H1 (cell line): ENCODE data around the gene C19orf85. TPM values are rescaled to one million over a fixed set of nuclear protein-coding genes. Genes with fewer than 3 reads are reported as not detected.

ENCODE experiments used
- CTCF ChIA-PET: fragments of 300-600 bp; sonication (Branson Sonifier 250); formaldehyde crosslinking; loops from one replicate; lab custom pipeline; 2021; ENCODE audit not compliant: partially characterized antibody; lab: Charles Lee
- POLR2A ChIA-PET: fragments of 300-600 bp; sonication (Branson Sonifier 250); formaldehyde crosslinking; loops from one replicate; lab custom pipeline; 2021; ENCODE audit warnings: inconsistent platforms; ENCODE audit not compliant: partially characterized antibody; lab: Charles Lee
- DNase-seq, 2 experiments: peaks; one replicate each; pipeline versions ENCODE4 v3.0.0 to v3.0.0-alpha.2; 2010 to 2022; ENCODE audit warnings: low spot score in 2 of 2, low read depth in 1 of 2, mixed read lengths in 1 of 2
- FAIRE-seq: peaks from 2 replicates; lab custom pipeline; 2011; peaks lifted over from hg19 to GRCh38; lab: Jason Lieb, UNC
- H2AFZ ChIP-seq: 2 replicates; pipeline ENCODE4 v1.8.1; 2012; ENCODE audit warnings: low read length, inconsistent platforms
- H2AK5ac ChIP-seq: 2 replicates; pipeline ENCODE4 v1.6.1; 2013; ENCODE audit warnings: low read depth, low read length
- H2BK120ac ChIP-seq: replicated peaks from 2 replicates; pipeline ENCODE3; 2013; ENCODE audit warnings: low read depth, low read length, inconsistent platforms
- H2BK12ac ChIP-seq: 2 replicates; pipeline ENCODE4 v1.6.1; 2013; ENCODE audit warnings: low read depth, low read length
- H2BK15ac ChIP-seq: 2 replicates; pipeline ENCODE4 v1.6.1; 2013; ENCODE audit warnings: low read length
- H2BK20ac ChIP-seq: 2 replicates; pipeline ENCODE4 v1.6.1; 2013; ENCODE audit warnings: low read length
- H2BK5ac ChIP-seq: 2 replicates; pipeline ENCODE4 v1.6.1; 2013; ENCODE audit warnings: low read depth, low read length
- H3K14ac ChIP-seq: 2 replicates; pipeline ENCODE4 v1.6.1; 2013; ENCODE audit warnings: inconsistent platforms; ENCODE audit not compliant: insufficient read length
- H3K18ac ChIP-seq: 2 replicates; pipeline ENCODE4 v1.6.1; 2013; ENCODE audit warnings: low read length; ENCODE audit errors: extremely low read depth
- H3K23ac ChIP-seq: 2 replicates; pipeline ENCODE4 v1.6.1; 2013; ENCODE audit warnings: inconsistent platforms; ENCODE audit not compliant: insufficient read length
- H3K23me2 ChIP-seq: 2 replicates; pipeline ENCODE4 v1.6.1; 2013; ENCODE audit warnings: low read depth, low read length
- H3K27ac ChIP-seq: 2 replicates; pipeline ENCODE4 v1.6.1; 2011; ENCODE audit warnings: low read depth, low read length, inconsistent platforms
- H3K27me3 ChIP-seq, 4 experiments: replicated peaks in 1 of 4; 1 replicate in 1 of 4; 2 replicates in 3 of 4; pipeline versions ENCODE4 v1.6.1 to v1.8.1; 2011 to 2013; ENCODE audit warnings: low read length in 3 of 4, mild to moderate bottlenecking in 3 of 4, inconsistent platforms in 2 of 4, mixed read lengths in 2 of 4, moderate library complexity in 1 of 4; ENCODE audit not compliant: control insufficient read depth in 3 of 4, insufficient read depth in 3 of 4; ENCODE audit errors: extremely low read depth in 1 of 4
- H3K36me3 ChIP-seq, 4 experiments: 2 replicates each; pipeline versions ENCODE4 v1.6.1 to v1.8.1; 2011 to 2013; ENCODE audit warnings: mild to moderate bottlenecking in 4 of 4, low read length in 3 of 4, moderate library complexity in 2 of 4, control low read depth in 1 of 4, inconsistent platforms in 1 of 4; ENCODE audit not compliant: insufficient read depth in 4 of 4, control insufficient read depth in 2 of 4
- H3K4ac ChIP-seq: replicated peaks from 2 replicates; pipeline ENCODE3; 2013; ENCODE audit warnings: low read length, low read depth, mixed read lengths, inconsistent platforms; ENCODE audit not compliant: insufficient read length
- H3K4me1 ChIP-seq, 4 experiments: replicated peaks in 1 of 4; 1 replicate in 1 of 4; 2 replicates in 3 of 4; pipeline versions ENCODE4 v1.6.1 to v1.8.1; 2011 to 2013; ENCODE audit warnings: low read length in 3 of 4, inconsistent platforms in 2 of 4, mixed read lengths in 1 of 4; ENCODE audit not compliant: insufficient read depth in 4 of 4, control insufficient read depth in 3 of 4
- H3K4me2 ChIP-seq, 2 experiments: 2 replicates each; pipeline versions ENCODE4 v1.6.1 to v1.8.1; 2011 to 2013; ENCODE audit warnings: low read depth in 2 of 2, low read length in 2 of 2, control low read depth in 1 of 2, inconsistent platforms in 1 of 2, mild to moderate bottlenecking in 1 of 2; ENCODE audit not compliant: insufficient read depth in 1 of 2
- H3K4me3 ChIP-seq, 4 experiments: fragments of 200-600, 300-600 bp in 1 of 4; sonication (generic), shearing (Covaris generic), sonication (Bioruptor Twin) in 1 of 4; 2 replicates each; pipeline versions ENCODE4 v1.5.1 to v1.8.1; 2011 to 2016; ENCODE audit warnings: low read length in 4 of 4, low read depth in 3 of 4, control low read depth in 2 of 4, inconsistent platforms in 2 of 4, mild to moderate bottlenecking in 2 of 4, mixed read lengths in 1 of 4, moderate library complexity in 1 of 4; ENCODE audit not compliant: insufficient read depth in 2 of 4; ENCODE audit errors: extremely low read depth in 1 of 4
- H3K56ac ChIP-seq: replicated peaks from 2 replicates; pipeline ENCODE3; 2013; ENCODE audit warnings: low read depth, mild to moderate bottlenecking, mixed read lengths, low read length, inconsistent platforms; ENCODE audit not compliant: insufficient read length
- H3K79me1 ChIP-seq: 2 replicates; pipeline ENCODE4 v1.6.1; 2013; ENCODE audit warnings: low read depth, low read length, control low read depth
- H3K79me2 ChIP-seq, 2 experiments: 2 replicates each; pipeline versions ENCODE4 v1.6.1 to v1.8.1; 2012 to 2013; ENCODE audit warnings: low read length in 2 of 2, mild to moderate bottlenecking in 2 of 2, inconsistent platforms in 1 of 2; ENCODE audit not compliant: insufficient read depth in 2 of 2, control insufficient read depth in 1 of 2
- H3K9ac ChIP-seq, 4 experiments: replicated peaks in 1 of 4; 1 replicate in 1 of 4; 2 replicates in 3 of 4; pipeline versions ENCODE4 v1.6.1 to v1.8.1; 2011 to 2013; ENCODE audit warnings: low read depth in 3 of 4, low read length in 3 of 4, control low read depth in 2 of 4, mild to moderate bottlenecking in 2 of 4, moderate library complexity in 2 of 4, inconsistent platforms in 1 of 4; ENCODE audit errors: extremely low read depth in 1 of 4
- H3K9me3 ChIP-seq, 2 experiments: 2 replicates each; pipeline versions ENCODE4 v1.6.1 to v1.8.1; 2012 to 2013; ENCODE audit warnings: mild to moderate bottlenecking in 2 of 2, moderate library complexity in 2 of 2, control low read depth in 1 of 2, inconsistent platforms in 1 of 2, low read depth in 1 of 2, low read length in 1 of 2, mixed read lengths in 1 of 2; ENCODE audit not compliant: insufficient read depth in 2 of 2
- H4K20me1 ChIP-seq, 2 experiments: replicated peaks in 1 of 2; 2 replicates each; pipeline versions ENCODE3 to v1.8.1; 2011 to 2013; ENCODE audit warnings: inconsistent platforms in 2 of 2, low read length in 2 of 2, mild to moderate bottlenecking in 1 of 2; ENCODE audit not compliant: insufficient read depth in 2 of 2, control insufficient read depth in 1 of 2
- H4K5ac ChIP-seq: 2 replicates; pipeline ENCODE4 v1.6.1; 2013; ENCODE audit warnings: low read length, low read depth, mixed read lengths, inconsistent platforms; ENCODE audit not compliant: insufficient read length
- H4K8ac ChIP-seq: 2 replicates; pipeline ENCODE4 v1.8.0; 2013; ENCODE audit warnings: mild to moderate bottlenecking, moderate library complexity, low read length, inconsistent platforms; ENCODE audit not compliant: insufficient read depth; ENCODE audit errors: extremely low read depth
- H4K91ac ChIP-seq: replicated peaks from 2 replicates; pipeline ENCODE3; 2013; ENCODE audit warnings: low read length, mixed read lengths, inconsistent platforms; ENCODE audit not compliant: insufficient read length
- ASH2L ChIP-seq: fragments of 200-600, 300-600 bp; sonication (generic); IDR thresholded peaks from one replicate; pipeline ENCODE4 v1.7.1; 2017; ENCODE audit warnings: low read length
- BCL11A ChIP-seq, 2 experiments: IDR thresholded peaks; one replicate each; pipeline ENCODE4 v1.6.1; 2011; ENCODE audit warnings: low read depth in 2 of 2, low read length in 2 of 2, mild to moderate bottlenecking in 2 of 2
- BRCA1 ChIP-seq: IDR thresholded peaks from 2 replicates; pipeline ENCODE4 v1.6.1; 2012; ENCODE audit warnings: low read depth, low read length, improper control_type of control experiment
- CREB1 ChIP-seq: IDR thresholded peaks from 2 replicates; pipeline ENCODE4 v1.6.1; 2012; ENCODE audit warnings: inconsistent platforms
- EP300 ChIP-seq, 2 experiments: IDR thresholded peaks; 1 replicate in 1 of 2; 2 replicates in 1 of 2; pipeline ENCODE4 v1.6.1; 2011 to 2012; ENCODE audit warnings: low read depth in 2 of 2, low read length in 2 of 2, mild to moderate bottlenecking in 2 of 2, borderline replicate concordance in 1 of 2, inconsistent platforms in 1 of 2, moderate library complexity in 1 of 2
- JUND ChIP-seq: IDR thresholded peaks from 2 replicates; pipeline ENCODE4 v1.6.1; 2011; ENCODE audit warnings: mild to moderate bottlenecking, improper control_type of control experiment, low read length
- RFX5 ChIP-seq: IDR thresholded peaks from 2 replicates; pipeline ENCODE4 v1.6.1; 2011; ENCODE audit warnings: low read depth, low read length, improper control_type of control experiment, borderline replicate concordance
- SIRT6 ChIP-seq: IDR thresholded peaks from one replicate; pipeline ENCODE4 v1.7.1; 2012; ENCODE audit warnings: low read length, inconsistent platforms
- SIX5 ChIP-seq: IDR thresholded peaks from 2 replicates; pipeline ENCODE4 v1.6.1; 2011; ENCODE audit warnings: mild to moderate bottlenecking, low read depth, low read length
- SP4 ChIP-seq: IDR thresholded peaks from 2 replicates; pipeline ENCODE4 v1.6.1; 2012; ENCODE audit warnings: low read length, inconsistent platforms
- TAF7 ChIP-seq: optimal IDR thresholded peaks from 2 replicates; pipeline ENCODE3; 2011; ENCODE audit warnings: low read depth, mild to moderate bottlenecking, inconsistent platforms, low read length, moderate library complexity, borderline replicate concordance
- WGBS, 2 experiments: shearing (Covaris generic) in 1 of 2; methylation state at CpG; one replicate each; pipeline versions ENCODE4 v1.1.6 to v1.1.7; 2013 to 2015; ENCODE audit warnings: low lambda C conversion rate in 2 of 2, mixed read lengths in 2 of 2, inconsistent platforms in 1 of 2, low coverage in 1 of 2, missing lambda C conversion rate in 1 of 2; ENCODE audit not compliant: insufficient replicate concordance in 2 of 2, insufficient coverage in 1 of 2, insufficient read length in 1 of 2; ENCODE audit errors: extremely low coverage in 1 of 2, missing lambda C conversion rate in 1 of 2; 5-methylcytosine and 5-hydroxymethylcytosine counted together
- polyA plus RNA-seq, 7 experiments: library from polyadenylated mRNA; depleted of rRNA in 3 of 7; stranded (reverse) in 5 of 7; unstranded in 2 of 7; fragments of >200 nt in 5 of 7; fragments of 200-250 nt in 2 of 7; gene quantifications; 1 replicate in 5 of 7; 2 replicates in 1 of 7; 4 replicates in 1 of 7; pipeline versions ENCODE4 v1.2.1 to v1.2.3, GENCODE V29; 2011 to 2013; ENCODE audit warnings: missing spikeins in 2 of 7, mixed read lengths in 2 of 7
- total RNA-seq: library from RNA; stranded (reverse); fragmentation: NEBNext Ultra II Directional; extraction: Animal tissue kit (Norgen Biotek cat#: 25700); gene quantifications from 2 replicates; pipeline ENCODE4 v1.2.1, GENCODE V29; 2021

The C19orf85 gene
- total and polyA plus RNA-seq, 2 of the 8 experiments (the other 6 are each of a cell fraction or from before 2014, with no cell fraction given), result 2.2 to 3.2 TPM

DNA sequence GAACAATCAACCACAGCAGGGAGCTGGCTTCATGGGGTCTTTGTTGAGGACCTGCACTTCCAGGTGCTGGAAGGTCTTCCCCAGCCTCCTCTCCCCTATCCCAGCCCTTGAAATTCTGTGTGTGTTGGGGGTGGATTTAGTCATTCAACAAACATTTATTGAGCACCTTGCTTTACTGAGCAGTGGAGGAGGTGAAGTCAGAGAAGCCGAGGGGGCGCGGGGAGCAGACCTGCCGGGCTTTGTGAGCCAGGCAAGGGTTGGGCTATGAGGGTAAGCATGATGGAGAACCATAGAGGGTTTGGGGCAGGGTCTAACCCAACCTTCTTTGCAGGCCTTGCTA lies 3.5 kb upstream of the C19orf85 start:
- H4K8ac ChIP-seq, result 0 out of 2 replicates have a peak overlapping the region, but pooled peaks have one; percentile 46
- H2BK20ac ChIP-seq, result no peak overlapping the region
- H2BK15ac ChIP-seq, result peak overlapping the region; percentile 75
- H3K9ac ChIP-seq, result no peak overlapping the region
- no peak for TF ChIP-seq SIX5
- TF ChIP-seq ASH2L, result no peak
- TF ChIP-seq RFX5, result no peak
- no peak for TF ChIP-seq EP300 (IDR thresholded peaks at IDR 0.05; ENCODE audit: borderline replicate concordance in 1 of 2, low read depth in 2 of 2, low read length in 2 of 2)
- TF ChIP-seq JUND, result no peak
- TF ChIP-seq SIRT6, result no peak
- no peak for TF ChIP-seq CREB1
- no peak for TF ChIP-seq BCL11A (IDR thresholded peaks at IDR 0.05; ENCODE audit: low read depth in 2 of 2, low read length in 2 of 2)
- no peak for TF ChIP-seq TAF7
- no peak for TF ChIP-seq SP4
- no peak for TF ChIP-seq BRCA1
- no peak overlapping the region for H3K4ac ChIP-seq
- H3K56ac ChIP-seq, result no peak overlapping the region
- H2BK12ac ChIP-seq, result 0 out of 2 replicates have a peak overlapping the region, but pooled peaks have one; percentile 23
- H2AFZ ChIP-seq, result no peak overlapping the region
- H2BK5ac ChIP-seq, result no peak overlapping the region
- H4K91ac ChIP-seq, result no peak overlapping the region
- ChIA-PET CTCF (interaction anchor here (0.6 to 3.6 kb wide), 32 partner anchors 9 to 584 kb away, joined by 3 to 31 read pairs (median 4); partner anchors contain the start of genes NAT14, ZNF579 and ZNF628), POLR2A (interaction anchor here (0.6 to 2.6 kb wide), 10 partner anchors 9 to 157 kb away, joined by 3 to 9 read pairs (median 4); partner anchors contain the start of genes FIZ1, NAT14, ZNF524 and ZNF628)
- no peaks in the 10 kb centered on the region for H4K20me1 ChIP-seq
- 35% methylated on average over 4 of the region's 4 CpGs; no CpG with 5 or more reads in 1 of the 2 experiments for WGBS, 2 experiments
- H3K27ac ChIP-seq, result no peak overlapping the region
- H3K27me3 ChIP-seq, result no peaks in the 10 kb centered on the region; a peak in 1 of 7 replicates
- H3K18ac ChIP-seq, result peak overlapping the region; percentile 36
- no peaks in the 10 kb centered on the region for H3K9me3 ChIP-seq
- no peaks in the 10 kb centered on the region for H3K36me3 ChIP-seq
- DNase-seq (peak in 1 of 2 experiments; percentile 61), FAIRE-seq (no peak)
- H3K4me3 ChIP-seq, result no peak overlapping the region
- no peak overlapping the region for H2BK120ac ChIP-seq
- peaks cover 3 to 24% (median 11%) of the 10 kb centered on the region in 4 experiments for H3K4me1 ChIP-seq
- no peaks in the 10 kb centered on the region for H3K79me1 ChIP-seq
- no peak overlapping the region for H3K23ac ChIP-seq
- H3K23me2 ChIP-seq, result peaks cover 1% of the 10 kb centered on the region; the same call in 1 of the 2 replicates
- H4K5ac ChIP-seq, result no peak overlapping the region
- H3K79me2 ChIP-seq, result no peaks in the 10 kb centered on the region
- H2AK5ac ChIP-seq, result no peak overlapping the region
- H3K4me2 ChIP-seq, result no peak overlapping the region
- H3K14ac ChIP-seq, result no peak overlapping the region
